NCI-H1092 treated with DMSO at 0.1 percent for 48 hours (cell line): ENCODE measurements around the gene GPR3.
"Not testable (repeated sequence)": the region's sequence is repeated elsewhere in the genome, so short reads cannot be mapped to it uniquely, and the experiment has no call there.

Experiments used
- DNase-seq: peaks from one replicate; lab custom pipeline; 2025; lab: John Stamatoyannopoulos, UW

GPR3 gene

GRCh38 chr1:27400082-27400962 is 7.9 kb downstream of the GPR3 start:
- DNase-seq, result no peak

GRCh38 chr1:27400963-27401341 is 8.5 kb downstream of the GPR3 start:
- no peak for DNase-seq

GRCh38 chr1:27402349-27402754 is 9.9 kb downstream of the GPR3 start:
- no peak for DNase-seq

GRCh38 chr1:27403065-27403726 is 10.8 kb downstream of the GPR3 start:
- DNase-seq, result no peak

GRCh38 chr1:27403931-27404330 is 11.5 kb downstream of the GPR3 start:
- no peak for DNase-seq

GRCh38 chr1:27405074-27405473 is 12.7 kb downstream of the GPR3 start:
- no peak for DNase-seq

DNA sequence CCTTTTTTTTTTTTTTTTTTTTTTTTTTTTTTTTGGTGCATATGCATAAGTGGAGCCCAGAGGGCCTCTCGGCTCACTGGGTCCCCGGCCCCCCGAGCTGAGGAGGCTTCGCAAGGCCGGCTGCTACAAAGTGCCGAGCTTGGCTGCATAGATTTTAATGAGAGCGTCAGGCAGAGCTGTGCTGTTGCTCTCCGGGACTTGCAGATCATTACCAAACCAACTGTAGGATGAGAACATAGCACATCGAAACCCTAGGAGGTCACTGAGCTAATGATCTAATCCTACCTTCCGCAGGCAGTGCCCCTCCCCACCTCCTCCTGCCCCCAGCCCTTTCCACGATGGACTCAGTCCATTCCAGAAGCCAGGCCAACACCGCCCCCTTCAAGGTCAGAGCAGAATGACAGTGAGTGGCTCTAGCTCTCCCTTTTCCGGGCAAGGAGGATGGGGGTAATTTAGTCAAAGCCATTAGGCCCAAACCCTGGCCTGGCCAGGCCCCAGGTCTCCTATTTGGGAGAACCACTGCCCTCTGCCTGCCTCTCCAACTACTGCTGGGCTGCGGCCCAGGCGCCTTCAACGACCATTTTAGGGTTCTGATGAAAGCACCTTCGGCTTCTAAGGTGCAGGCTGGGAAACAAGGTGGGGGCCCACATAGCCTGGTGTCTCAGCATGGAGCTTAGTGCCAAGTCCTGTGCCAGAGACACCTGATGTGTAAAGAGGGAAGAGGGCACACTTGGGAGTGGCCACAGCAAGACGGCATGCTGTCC is 13.4 kb downstream of the GPR3 start:
- DNase-seq, result not testable (repeated sequence)

DNA sequence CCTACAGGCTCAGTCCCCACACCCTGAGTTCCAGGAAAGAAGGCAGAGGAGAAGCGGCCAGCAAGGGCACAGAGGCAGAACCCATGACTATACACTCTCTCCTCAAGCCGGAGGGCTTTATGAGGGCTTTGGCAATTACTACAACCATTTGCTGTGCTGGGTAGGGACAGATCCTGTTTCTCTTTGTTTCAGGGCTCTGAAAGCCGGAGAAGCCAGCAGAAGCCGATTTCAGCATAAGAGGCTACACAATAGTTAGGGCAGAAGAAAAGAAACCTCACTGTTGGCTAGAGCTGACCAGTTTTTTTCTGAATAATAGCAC is 13.9 kb downstream of the GPR3 start:
- DNase-seq, result peak; percentile 22

DNA sequence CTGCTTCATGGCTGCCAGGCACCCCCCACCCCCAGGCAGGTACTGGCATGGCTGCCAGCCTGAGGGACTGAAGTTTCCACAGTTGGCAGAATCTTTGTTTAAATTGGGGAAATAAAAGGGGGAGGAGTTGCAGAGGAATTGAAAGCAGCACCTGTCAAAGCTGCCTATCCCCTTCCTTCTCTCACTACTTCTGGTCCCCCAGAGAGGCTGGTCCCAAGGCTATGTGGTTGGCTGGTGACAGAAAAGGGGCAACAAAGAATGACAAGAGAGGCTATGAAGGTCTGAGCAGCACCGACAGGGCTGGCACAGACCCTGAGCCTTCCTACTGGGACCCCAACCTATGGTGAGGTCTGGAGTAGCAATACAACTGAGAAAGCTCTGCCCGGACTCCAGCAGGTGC is 14.4 kb downstream of the GPR3 start:
- DNase-seq, result not testable (repeated sequence)

DNA sequence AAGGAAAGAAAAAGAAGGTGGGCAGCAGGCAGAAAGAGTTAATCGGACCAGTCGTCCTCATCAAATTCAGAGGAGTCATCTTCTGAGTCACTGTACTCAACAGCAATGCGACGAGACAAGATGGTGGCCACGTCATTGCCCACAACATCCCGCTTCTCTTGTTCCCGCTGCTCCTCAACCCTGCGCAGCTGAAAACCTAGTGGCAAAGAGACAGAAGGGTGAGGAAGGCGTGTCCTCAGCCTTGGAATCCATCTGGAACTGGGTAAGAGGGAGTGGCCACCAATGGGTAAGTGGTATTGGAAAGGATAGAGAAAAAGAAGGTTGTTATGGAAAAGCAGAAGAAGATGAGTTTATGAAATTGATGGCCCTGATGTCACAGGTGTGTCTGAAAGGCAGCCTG is 15.7 kb downstream of the GPR3 start:
- no peak for DNase-seq

DNA sequence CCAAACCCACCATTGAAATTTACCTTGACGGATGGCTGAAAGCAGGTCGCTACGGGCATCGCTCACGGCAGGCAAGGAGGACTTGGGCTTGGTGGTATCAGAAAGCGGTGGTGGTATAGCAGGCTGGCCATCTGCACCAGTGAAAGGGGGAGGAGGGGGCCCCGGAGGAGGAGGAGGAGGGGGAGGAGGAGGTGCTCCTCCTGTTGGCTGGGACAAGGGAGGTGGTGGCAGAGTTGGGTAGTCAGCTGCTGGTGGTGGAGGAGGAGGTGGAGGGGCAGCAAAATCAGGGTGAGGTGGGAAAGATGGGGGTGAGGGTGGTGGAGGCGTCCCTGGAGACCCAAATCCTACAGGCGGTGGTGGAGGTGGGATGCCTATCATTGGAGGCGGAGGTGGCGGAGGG is 17.2 kb downstream of the GPR3 start:
- DNase-seq, result no peak

GRCh38 chr1:27410709-27411108 is 18.3 kb downstream of the GPR3 start:
- DNase-seq, result no peak

DNA sequence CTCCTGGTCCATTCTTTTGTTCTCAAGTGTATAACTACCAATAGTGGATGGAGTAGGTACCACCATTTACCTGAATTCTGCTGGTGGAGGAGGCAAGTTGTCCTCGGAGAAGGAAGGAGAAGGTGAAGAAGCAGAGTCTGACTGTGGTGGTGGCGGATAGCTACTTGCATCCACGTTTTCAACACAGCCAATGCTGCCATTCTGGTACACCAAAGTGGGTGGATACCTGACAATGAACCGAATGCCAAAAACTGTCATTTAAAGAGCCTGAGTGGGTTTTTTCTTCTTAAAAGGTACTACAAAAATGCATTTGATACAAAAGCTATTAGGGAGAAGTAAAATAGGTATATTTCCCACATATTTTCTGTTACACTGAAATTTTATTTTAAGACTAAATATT is 20.1 kb downstream of the GPR3 start:
- DNase-seq, result no peak

- DNase-seq, result no peak
Measured at GRCh38 chr1:27413004-27413403, 20.6 kb downstream of the GPR3 start.

DNA sequence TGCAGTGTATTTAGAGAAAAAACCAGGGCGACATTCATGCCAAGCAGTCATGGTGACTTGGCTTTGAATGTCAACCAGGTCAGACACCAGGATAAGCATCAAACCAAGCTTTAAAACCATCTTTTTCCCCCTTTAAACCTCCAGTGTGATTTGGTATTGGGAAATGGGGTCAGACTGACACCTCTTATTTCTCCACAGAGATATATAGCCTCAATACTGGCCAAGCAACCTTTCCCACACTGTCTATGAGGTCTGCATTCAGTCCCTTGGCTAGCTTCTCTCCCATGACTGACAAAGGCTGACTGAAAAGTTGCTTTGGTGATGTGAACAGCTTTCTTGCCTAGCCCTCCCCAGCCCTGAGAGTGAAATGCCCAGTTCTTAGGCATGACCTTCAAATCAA is 21.7 kb downstream of the GPR3 start:
- DNase-seq, result no peak

GRCh38 chr1:27416387-27417111 is 24.1 kb downstream of the GPR3 start:
- peak; percentile 44 for DNase-seq

DNA sequence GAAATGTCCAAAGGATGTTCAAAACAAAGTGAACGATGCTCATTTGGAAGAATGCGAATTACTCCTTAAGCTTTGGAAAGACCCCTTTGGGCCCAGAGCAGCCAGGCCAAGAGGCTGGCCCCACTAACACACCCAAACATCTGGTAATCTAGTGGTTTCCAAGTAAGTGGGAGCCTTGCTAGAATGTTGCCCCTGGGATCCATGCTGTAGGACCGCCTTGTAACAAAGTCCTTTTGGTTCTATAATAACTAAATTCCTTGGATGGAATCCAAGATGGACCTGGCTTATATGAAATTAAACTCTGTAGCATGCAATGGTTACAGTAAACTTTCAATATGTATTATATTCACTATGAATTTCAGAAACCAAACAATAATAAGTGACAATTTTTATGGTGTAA is 25.3 kb downstream of the GPR3 start:
- no peak for DNase-seq

- DNase-seq, result no peak
Measured at GRCh38 chr1:27418326-27419185, 26.1 kb downstream of the GPR3 start.

GRCh38 chr1:27423709-27424108 is 31.3 kb downstream of the GPR3 start:
- no peak for DNase-seq

DNA sequence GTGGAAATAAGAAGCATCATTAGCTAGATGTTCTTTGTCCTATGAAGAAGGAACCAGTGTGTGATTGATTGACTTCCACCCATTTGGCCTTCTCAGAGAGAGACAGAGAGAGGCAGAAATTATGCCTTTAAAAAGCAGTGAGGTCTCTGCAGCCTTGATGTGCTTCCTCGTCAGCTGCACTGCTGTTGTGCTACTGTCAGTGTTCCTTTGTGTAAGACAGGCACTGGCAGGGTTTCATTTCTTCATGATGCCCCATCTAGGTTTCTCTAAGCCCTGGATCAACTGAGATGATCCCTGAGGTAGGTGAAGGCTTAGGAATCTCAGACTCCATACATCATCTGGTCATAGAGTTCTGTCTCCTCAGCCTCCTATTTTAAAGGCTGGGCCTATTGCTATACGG is 34.9 kb downstream of the GPR3 start:
- no peak for DNase-seq

DNA sequence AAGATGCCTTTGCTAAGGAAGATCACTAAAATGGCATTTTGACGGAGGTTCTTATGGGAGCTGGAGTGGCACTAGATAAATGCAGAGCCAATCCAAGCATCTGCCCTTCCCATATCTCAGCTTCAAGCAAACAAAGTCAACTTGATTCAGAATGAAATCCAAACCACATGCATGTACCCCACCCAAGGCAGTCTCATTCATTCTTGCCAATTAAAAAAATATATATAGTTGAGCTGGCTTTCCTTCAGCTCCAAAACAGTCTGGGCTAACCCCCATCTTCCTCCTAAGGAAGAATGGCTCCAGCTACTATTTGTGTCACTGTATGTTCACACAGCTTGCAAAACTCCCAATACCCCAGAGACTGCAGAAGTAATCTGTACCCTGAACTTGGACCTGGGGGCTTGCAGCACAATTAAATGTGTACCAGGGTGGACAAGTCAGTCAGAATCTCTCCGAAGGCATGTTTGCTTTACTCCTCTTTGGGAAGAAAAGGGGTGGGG is 35.4 kb downstream of the GPR3 start:
- no peak for DNase-seq
